ENCODE data around the gene TBRG1.
"Not testable (repeated sequence)": the region's sequence is repeated elsewhere in the genome, so short reads cannot be mapped to it uniquely, and the experiment has no call there.

TBRG1 gene

GRCh38 chr11:124622531-124623451, at the start of gene TBRG1:
Gene TBRG1, plus strand, starts transcription at chr11:124622864. Its CDS starts 220 bp downstream, at chr11:124623084.
- in situ Hi-C loops (cut with MboI; ENCODE audit: low sequenced_read_pairs), result no loop called here

GRCh38 chr11:124577716-124578427, 44.8 kb upstream of the TBRG1 start:
- in situ Hi-C loops (cut with MboI; ENCODE audit: low sequenced_read_pairs), result loop anchor here (25.0 kb wide), 2 partner anchors 166 to 516 kb away; partner anchors contain the start of gene OR8B4

GRCh38 chr11:124578761-124579160, 43.9 kb upstream of the TBRG1 start:
- in situ Hi-C loops (cut with MboI; ENCODE audit: low sequenced_read_pairs), result loop anchor here (25.0 kb wide), 2 partner anchors 166 to 516 kb away; partner anchors contain the start of gene OR8B4

GRCh38 chr11:124581817-124582216, 40.8 kb upstream of the TBRG1 start:
- in situ Hi-C loops (cut with MboI; ENCODE audit: low sequenced_read_pairs), result loop anchor here (25.0 kb wide), 2 partner anchors 170 to 520 kb away; partner anchors contain the start of gene OR8B4

- in situ Hi-C loops (cut with MboI; ENCODE audit: low sequenced_read_pairs), result loop anchor here (25.0 kb wide), 2 partner anchors 170 to 520 kb away; partner anchors contain the start of gene OR8B4
Observed at GRCh38 chr11:124582565-124582964, 40.1 kb upstream of the TBRG1 start.

GRCh38 chr11:124583781-124584180, 38.9 kb upstream of the TBRG1 start:
- in situ Hi-C loops (cut with MboI; ENCODE audit: low sequenced_read_pairs), result loop anchor here (25.0 kb wide), 2 partner anchors 171 to 521 kb away; partner anchors contain the start of gene OR8B4

GRCh38 chr11:124584681-124585372, 37.8 kb upstream of the TBRG1 start:
- in situ Hi-C loops (cut with MboI; ENCODE audit: low sequenced_read_pairs), result loop anchor here (25.0 kb wide), 2 partner anchors 173 to 523 kb away; partner anchors contain the start of gene OR8B4

- in situ Hi-C loops (cut with MboI; ENCODE audit: low sequenced_read_pairs), result loop anchor here (25.0 kb wide), 2 partner anchors 174 to 524 kb away; partner anchors contain the start of gene OR8B4
Observed at GRCh38 chr11:124586238-124586860, 36.3 kb upstream of the TBRG1 start.

GRCh38 chr11:124591430-124591829, 31.2 kb upstream of the TBRG1 start:
- in situ Hi-C loops (cut with MboI; ENCODE audit: low sequenced_read_pairs), result loop anchor here (25.0 kb wide), 2 partner anchors 179 to 529 kb away; partner anchors contain the start of gene OR8B4

- in situ Hi-C loops (cut with MboI; ENCODE audit: low sequenced_read_pairs), result loop anchor here (25.0 kb wide), 2 partner anchors 180 to 530 kb away; partner anchors contain the start of gene OR8B4
Observed at GRCh38 chr11:124592627-124593026, 30.0 kb upstream of the TBRG1 start.

- in situ Hi-C loops (cut with MboI; ENCODE audit: low sequenced_read_pairs), result loop anchor here (25.0 kb wide), 2 partner anchors 183 to 533 kb away; partner anchors contain the start of gene OR8B4
Observed at GRCh38 chr11:124595302-124595701, 27.4 kb upstream of the TBRG1 start.

- in situ Hi-C loops (cut with MboI; ENCODE audit: low sequenced_read_pairs), result loop anchor here (25.0 kb wide), 2 partner anchors 185 to 535 kb away; partner anchors contain the start of gene OR8B4
Observed at GRCh38 chr11:124597626-124598025, 25.0 kb upstream of the TBRG1 start.

GRCh38 chr11:124600621-124601320, 21.9 kb upstream of the TBRG1 start:
- in situ Hi-C loops (cut with MboI; ENCODE audit: low sequenced_read_pairs), result no loop called here

GRCh38 chr11:124602193-124602592, 20.5 kb upstream of the TBRG1 start:
- in situ Hi-C loops (cut with MboI; ENCODE audit: low sequenced_read_pairs), result no loop called here

- in situ Hi-C loops (cut with MboI; ENCODE audit: low sequenced_read_pairs), result not testable (repeated sequence)
Observed at GRCh38 chr11:124602723-124603122, 19.9 kb upstream of the TBRG1 start.

GRCh38 chr11:124605719-124606118, 16.9 kb upstream of the TBRG1 start:
- in situ Hi-C loops (cut with MboI; ENCODE audit: low sequenced_read_pairs), result no loop called here

GRCh38 chr11:124608147-124608546, 14.5 kb upstream of the TBRG1 start:
- in situ Hi-C loops (cut with MboI; ENCODE audit: low sequenced_read_pairs), result no loop called here

GRCh38 chr11:124610295-124610694, 12.4 kb upstream of the TBRG1 start:
- in situ Hi-C loops (cut with MboI; ENCODE audit: low sequenced_read_pairs), result no loop called here

GRCh38 chr11:124611064-124611463, 11.6 kb upstream of the TBRG1 start, which contains the start of gene PANX3:
Gene PANX3, plus strand, starts transcription at chr11:124611428. Its CDS starts 129 bp downstream, at chr11:124611557.
- in situ Hi-C loops (cut with MboI; ENCODE audit: low sequenced_read_pairs), result no loop called here
